Stimulated activated CD4-positive, alpha-beta T cell treated with anti-CD3 and anti-CD28 coated beads, Interleukin-1b, Interleukin-23, amount 100 ng/mL, for 4 hours (primary cell): ENCODE results near the gene UBXN10.
A peak's percentile ranks its signal among the peaks of the same experiment; 100 is the strongest.

Source experiments
- DNase-seq, 2 donors: peaks; one replicate each; pipeline ENCODE4 v3.0.0-alpha.2; 2020; ENCODE audit warnings: low read depth in 2 of 2

The UBXN10 gene

DNA sequence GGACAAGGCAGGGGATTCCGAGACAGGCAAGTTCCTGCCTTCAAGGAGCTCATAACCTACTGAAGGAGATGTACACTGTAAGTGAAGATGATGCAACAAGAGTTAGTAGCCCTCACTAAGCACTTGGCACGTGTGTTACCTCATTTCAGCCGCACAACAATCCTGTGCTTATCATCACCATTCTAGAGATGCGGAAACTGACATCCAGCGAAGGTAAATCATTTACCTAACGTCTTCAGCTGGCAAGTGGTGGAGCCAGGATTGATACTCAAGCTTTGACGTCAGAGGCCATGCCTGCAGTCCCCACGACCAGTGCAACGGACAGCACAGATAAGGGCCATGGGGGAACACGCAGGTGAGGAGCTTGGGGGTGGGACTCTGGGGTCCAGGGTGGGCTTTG, 2.9 kb upstream of the UBXN10 start:
- DNase-seq: no peak

DNA sequence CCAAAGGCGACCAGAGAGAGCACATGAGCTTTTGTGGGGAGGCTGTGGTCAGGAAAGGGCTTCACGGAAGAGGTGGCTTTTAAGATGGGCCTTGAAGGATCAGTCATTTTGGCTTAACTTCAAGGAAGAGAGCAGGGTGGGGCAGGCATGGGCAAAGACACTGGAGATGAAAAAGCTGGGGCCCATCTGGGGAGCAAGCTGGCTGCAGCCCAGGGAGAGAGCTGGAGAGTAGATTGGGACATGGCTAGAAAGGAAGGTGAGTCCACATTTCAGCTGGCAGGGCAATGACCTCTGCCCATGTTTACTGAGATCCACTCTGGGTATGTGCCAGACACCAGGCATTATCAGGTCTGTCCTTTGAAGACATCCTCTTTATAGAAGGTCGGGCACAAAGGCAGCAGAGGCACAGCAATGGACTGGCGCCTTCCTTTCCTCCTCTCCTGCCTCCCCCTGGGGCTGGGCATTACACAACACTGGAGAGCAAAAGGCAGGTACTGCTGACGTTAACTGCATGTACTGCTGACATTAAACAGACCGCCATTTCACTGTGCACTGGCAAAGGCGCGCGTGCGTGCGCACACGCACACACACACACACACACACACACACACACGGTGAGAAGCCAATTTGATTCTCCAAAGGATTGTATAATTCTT, 2.2 kb upstream of the UBXN10 start:
- DNase-seq: no peak

DNA sequence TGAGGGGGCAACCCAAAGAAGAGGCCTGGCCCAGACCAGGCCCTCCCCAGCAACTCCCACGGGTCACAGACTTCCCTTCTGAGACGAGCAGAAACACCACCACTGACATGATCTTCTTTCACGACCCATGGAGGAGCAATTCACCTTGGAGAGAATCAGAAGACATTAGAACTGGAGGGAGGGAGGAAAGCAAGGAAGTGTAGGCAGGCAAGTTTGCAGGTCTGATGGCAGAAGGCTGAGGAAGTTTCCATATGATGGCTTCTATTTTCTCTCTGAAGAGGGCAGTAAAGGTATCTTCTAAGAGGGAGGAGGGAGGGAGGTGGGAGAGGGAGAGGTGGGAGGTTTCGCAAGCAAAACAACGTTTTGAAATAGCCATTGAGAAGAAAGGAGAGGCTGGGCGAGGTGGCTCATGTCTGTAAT, 1.4 kb upstream of the UBXN10 start:
- no peak for DNase-seq

DNA sequence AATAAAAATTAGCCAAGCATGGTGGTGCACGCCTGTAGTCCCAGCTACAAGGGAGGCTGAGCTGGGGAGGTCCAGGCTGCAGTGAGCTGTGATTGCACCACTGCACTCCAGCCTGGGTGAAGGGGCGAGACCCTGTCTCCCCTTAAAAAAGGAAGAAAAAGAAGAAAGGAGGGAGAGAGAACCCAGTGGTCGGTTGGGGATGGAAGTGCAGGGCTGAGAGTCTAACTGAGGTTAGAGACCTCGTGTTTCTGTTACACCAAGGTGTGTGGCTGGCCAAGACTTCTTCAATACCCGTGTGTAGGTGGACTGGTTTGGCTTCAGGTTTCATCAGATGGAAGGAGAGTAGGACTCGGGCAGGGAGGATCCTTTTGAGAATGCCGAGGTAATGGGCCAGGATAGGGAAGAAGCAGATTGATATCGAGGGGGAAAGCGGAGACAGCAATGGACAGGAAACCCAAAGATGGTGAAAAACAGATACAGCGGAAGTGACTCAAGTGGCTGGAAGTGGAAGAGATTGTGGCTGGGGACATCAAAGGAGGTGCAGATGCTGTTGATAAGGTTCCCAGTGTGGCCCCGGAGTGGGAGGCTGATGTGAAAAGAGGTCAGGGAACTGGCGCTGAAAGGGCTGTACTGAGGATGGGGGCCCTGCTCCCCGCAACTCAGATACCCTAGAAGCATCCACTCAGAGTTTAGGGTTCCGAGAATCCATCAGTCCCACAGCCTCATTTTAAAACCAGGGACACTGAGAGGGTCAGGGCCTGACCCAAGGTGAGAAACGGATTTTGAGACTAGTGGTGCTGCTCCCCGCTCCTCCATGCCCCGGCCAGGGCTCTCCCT, 681 bp upstream of the UBXN10 start:
- DNase-seq: peak; percentile 31 to 34

- DNase-seq: peak in 1 of 2 donors; percentile 14
These were observed 1.4 kb downstream of the UBXN10 start for GRCh38 chr1:20187103-20187812.

DNA sequence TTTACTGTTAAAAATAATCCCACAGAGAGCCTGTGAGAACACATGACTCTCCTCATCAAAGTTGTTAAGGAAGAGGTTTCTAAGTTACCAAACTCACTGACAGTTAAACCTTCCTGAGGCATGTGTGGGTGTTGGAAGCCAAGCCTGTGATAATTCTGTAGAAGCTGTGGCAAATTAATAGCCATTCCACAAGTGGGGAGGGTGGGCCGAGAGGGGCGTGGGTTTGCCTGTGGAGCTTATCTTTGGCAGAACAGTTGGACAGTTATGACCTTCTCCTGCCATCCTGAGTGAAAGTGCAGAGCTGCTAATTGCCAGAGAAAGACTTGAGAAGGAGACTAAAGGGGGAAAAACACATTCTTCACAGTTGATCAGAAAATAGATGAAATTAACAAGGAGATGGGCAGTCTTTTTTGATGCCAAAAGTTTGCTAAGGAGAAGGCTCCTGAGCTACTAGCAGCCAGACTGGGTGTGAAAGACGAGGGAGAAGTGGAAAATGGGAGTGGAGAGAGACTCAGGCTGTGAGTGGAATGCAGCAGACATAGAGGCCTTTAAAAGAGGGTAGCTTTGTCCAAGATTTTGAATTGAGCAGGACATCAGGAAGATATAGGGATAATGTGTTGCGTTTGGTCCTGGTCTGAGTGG, 2.0 kb downstream of the UBXN10 start:
- DNase-seq: no peak

DNA sequence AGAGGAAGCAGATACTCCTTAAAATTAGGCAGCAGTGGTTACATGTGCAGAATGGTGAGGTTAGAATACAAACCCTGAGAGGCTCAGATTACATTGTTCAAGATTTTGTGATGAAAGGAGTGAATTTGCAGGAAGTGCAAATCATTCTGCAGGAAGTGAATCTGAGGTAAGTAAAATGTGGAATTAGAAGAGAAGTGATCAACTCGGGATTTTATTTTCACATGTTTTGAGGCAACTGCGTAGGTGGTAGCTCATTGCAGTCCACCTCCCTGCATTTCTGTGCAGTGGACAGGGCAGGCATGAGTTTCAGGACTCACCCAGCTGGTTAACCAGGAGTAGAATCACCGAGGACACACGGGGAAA, 2.5 kb downstream of the UBXN10 start:
- DNase-seq: no peak

- no peak for DNase-seq
These were observed 3.8 kb downstream of the UBXN10 start for GRCh38 chr1:20189664-20190063.

DNA sequence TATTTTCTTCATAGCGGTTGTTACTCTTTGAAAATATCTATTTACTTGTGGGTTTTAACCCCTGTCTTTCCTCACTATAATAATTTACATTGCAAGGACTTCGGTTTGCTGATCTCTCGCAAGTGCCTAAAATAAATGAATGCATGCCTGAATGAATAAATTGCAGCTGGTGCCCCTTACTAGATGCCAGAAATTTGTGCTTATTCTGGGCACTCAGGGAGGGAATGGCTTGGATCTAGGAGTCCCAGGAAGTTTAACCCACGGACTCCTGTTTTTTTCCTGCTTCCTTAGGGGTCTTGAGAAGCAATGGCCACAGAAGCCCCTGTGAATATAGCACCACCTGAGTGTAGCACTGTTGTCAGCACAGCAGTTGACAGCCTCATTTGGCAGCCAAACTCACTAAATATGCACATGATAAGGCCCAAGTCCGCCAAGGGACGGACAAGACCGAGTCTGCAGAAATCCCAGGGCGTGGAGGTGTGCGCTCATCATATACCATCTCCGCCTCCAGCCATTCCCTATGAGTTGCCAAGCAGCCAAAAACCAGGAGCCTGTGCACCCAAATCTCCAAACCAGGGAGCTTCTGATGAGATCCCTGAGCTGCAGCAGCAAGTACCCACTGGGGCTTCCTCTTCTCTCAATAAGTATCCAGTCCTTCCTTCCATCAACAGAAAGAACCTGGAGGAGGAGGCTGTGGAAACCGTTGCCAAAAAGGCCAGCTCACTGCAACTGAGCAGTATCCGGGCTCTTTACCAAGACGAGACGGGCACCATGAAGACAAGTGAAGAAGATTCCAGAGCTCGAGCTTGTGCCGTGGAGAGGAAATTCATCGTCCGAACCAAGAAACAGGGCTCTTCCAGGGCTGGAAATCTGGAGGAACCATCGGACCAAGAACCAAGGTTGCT, 4.6 kb downstream of the UBXN10 start:
- DNase-seq: no peak

- DNase-seq: no peak
These were observed 5.5 kb downstream of the UBXN10 start for GRCh38 chr1:20191266-20191825.

- no peak for DNase-seq
These were observed 6.5 kb downstream of the UBXN10 start for GRCh38 chr1:20192364-20192763.

DNA sequence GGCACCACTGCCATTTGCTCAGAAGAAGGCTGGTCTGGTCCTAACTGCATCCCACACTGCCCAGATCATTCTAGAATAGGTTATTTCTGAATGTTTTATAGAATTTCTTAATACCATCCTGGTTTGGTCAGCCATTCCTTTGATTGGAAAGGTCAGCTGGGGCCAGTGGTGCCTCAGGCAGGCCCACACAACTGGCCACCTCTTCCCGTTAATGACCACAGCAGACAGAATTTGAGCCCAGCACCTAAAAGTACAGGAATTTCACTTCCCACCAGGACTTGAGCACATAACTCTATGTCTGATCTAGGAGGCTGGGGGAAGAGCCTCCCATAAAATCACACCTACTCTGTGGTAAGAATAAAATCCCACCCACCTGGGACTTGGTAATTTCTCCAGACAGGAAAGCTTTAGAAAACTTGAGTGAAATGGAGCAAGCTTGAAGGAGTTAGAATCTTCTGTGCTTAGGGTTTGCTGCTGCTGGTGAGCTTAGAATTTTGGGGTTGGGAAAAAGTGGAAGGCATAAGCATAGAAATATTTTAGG, 7.0 kb downstream of the UBXN10 start:
- DNase-seq: no peak

- no peak for DNase-seq
These were observed 8.3 kb downstream of the UBXN10 start for GRCh38 chr1:20194224-20194623.

DNA sequence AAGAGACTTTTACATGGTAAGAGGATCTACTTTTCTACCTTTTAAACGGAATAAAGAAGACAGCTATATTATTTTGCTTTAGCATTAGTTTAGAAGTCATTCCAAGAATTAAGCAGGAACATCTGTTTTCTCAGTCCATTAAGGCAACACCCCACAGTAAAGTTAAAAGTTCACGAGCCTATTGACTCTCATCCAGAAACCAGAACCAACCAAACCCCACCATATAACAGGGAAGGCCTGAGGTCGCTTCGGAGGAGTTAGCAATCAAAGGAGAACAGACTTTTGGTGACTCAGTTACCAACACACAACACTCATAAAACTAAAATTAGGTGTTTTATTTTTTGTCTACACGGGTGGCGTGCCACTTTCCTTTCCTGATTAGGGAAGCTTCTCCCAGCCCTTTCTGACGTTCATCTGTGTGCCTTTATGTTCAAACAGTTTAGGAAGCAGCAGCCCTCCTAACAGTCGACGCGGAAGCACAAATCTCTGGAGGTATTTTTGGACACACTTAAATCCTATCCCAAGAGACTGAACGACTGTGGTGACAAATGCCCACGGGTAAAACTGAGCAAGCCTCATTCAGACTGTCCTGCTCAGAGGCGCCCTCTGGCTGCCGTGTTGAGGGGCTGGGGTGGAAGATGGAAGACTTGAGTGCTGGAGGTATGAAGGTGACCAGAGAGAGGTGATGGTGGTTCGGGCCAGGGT, 9.0 kb downstream of the UBXN10 start:
- peak; percentile 69 to 74 for DNase-seq

DNA sequence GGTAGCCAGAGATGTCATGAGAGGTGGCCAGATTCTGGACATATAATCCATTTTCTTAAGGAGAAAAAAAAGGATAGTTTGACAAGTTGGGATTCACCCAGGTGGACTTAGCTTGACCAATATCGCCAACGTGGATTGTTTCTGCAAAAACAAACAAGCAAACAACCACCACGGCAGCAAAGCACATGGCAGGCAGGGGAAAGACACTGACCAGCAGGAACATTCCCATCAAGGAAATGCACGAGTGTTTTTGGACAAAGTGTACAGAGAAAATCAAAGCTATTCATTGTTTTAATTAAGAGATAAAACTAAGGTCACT, 9.5 kb downstream of the UBXN10 start:
- DNase-seq: no peak

- no peak for DNase-seq
These were observed 11.5 kb downstream of the UBXN10 start for GRCh38 chr1:20197329-20197791.

- no peak for DNase-seq
These were observed 12.4 kb downstream of the UBXN10 start for GRCh38 chr1:20198296-20198695.

GRCh38 chr1:20198918-20199317, 13.0 kb downstream of the UBXN10 start:
- DNase-seq: no peak

DNA sequence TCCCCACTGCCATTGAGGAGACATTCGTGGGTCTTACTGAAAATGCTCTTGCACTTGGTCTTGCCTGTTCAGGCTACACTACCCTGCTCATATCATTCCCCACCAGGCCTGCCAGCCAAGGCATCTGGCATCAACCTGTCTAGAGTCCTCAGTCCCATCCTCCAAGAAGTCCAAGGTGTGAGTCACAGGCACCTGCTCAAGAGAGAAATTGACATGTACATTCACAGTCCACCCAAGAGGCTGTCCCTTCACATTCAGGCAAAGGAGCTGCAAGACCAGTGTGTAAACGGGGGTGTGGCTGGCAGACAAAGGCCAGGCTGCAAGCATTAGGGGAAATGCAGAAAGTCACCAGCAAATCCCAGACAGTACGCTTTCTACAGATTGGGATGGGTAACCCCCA, 13.5 kb downstream of the UBXN10 start:
- no peak for DNase-seq

GRCh38 chr1:20199840-20200239, 13.9 kb downstream of the UBXN10 start:
- no peak for DNase-seq
